K562 (cell line): ENCODE data around the gene LDHAL6A. TPM values are rescaled to one million over a fixed set of nuclear protein-coding genes. Genes with fewer than 3 reads are reported as not detected.

ENCODE experiments used
- ARID1B ChIP-seq: fragments of 450-650 bp; IDR thresholded peaks from 2 replicates; pipeline ENCODE4 v1.6.1; 2016; ENCODE audit warnings: antibody characterized with exemption, mild to moderate bottlenecking, inconsistent platforms
- EHMT2 ChIP-seq: fragments of 450-650 bp; IDR thresholded peaks from 2 replicates; pipeline ENCODE4 v1.6.1; 2018; ENCODE audit warnings: antibody characterized with exemption
- ELF4 ChIP-seq: fragments of 450-650 bp; formaldehyde crosslinking; IDR thresholded peaks from 2 replicates; pipeline ENCODE4 v1.4.0; 2022; ENCODE audit warnings: missing genetic modification characterization
- FOXK1 ChIP-seq: sonication (generic); formaldehyde crosslinking; IDR thresholded peaks from 2 replicates; pipeline ENCODE4 v1.8.0; 2022; ENCODE audit warnings: missing genetic modification reagents, mild to moderate bottlenecking, borderline replicate concordance
- KHSRP ChIP-seq: fragments of 450-650 bp; IDR thresholded peaks from 2 replicates; pipeline ENCODE4 v1.6.1; 2017
- MCM3 ChIP-seq: fragments of 450-650 bp; IDR thresholded peaks from 2 replicates; pipeline ENCODE4 v1.6.1; 2016
- MTA3 ChIP-seq: fragments of 450-650 bp; formaldehyde crosslinking; IDR thresholded peaks from 2 replicates; pipeline ENCODE4 v1.6.1; 2017; ENCODE audit warnings: mild to moderate bottlenecking, borderline replicate concordance
- NCOA1 ChIP-seq: fragments of 450-650 bp; IDR thresholded peaks from 2 replicates; pipeline ENCODE4 v1.6.1; 2016; ENCODE audit warnings: low read depth
- NEUROD1 ChIP-seq: fragments of 150-350 bp; IDR thresholded peaks from 2 replicates; pipeline ENCODE4 v1.6.1; 2014; ENCODE audit warnings: borderline replicate concordance, low read length, low read depth; ENCODE audit not compliant: partially characterized antibody
- NFE2L1 ChIP-seq: fragments of 450-650 bp; IDR thresholded peaks from 2 replicates; pipeline ENCODE4 v1.6.1; 2016; ENCODE audit warnings: missing genetic modification characterization, low read depth, mild to moderate bottlenecking, missing compliant biosample characterization, moderate library complexity, borderline replicate concordance
- NRF1 ChIP-seq, 2 experiments: fragments of 450-650 bp; IDR thresholded peaks in 1 of 2; conservative IDR thresholded peaks in 1 of 2; 2 replicates each; pipeline ENCODE4 v1.6.1; 2014; ENCODE audit warnings: mild to moderate bottlenecking in 2 of 2
- POLR2G ChIP-seq: fragments of 200-400 bp; formaldehyde crosslinking; IDR thresholded peaks from 2 replicates; pipeline ENCODE4 v1.6.1; 2017; ENCODE audit warnings: low read depth, mild to moderate bottlenecking, antibody characterized with exemption, low read length, moderate library complexity
- RB1 ChIP-seq: fragments of 450-650 bp; IDR thresholded peaks from 2 replicates; pipeline ENCODE4 v1.6.1; 2017; ENCODE audit warnings: low read depth, mild to moderate bottlenecking
- RBM39 ChIP-seq: fragments of 200-400 bp; formaldehyde crosslinking; optimal IDR thresholded peaks from 2 replicates; pipeline ENCODE3; 2018; ENCODE audit warnings: low read depth, low read length
- SIN3B ChIP-seq: fragments of 450-650 bp; IDR thresholded peaks from 2 replicates; pipeline ENCODE4 v1.6.1; 2017; ENCODE audit warnings: low read depth, mild to moderate bottlenecking, moderate library complexity
- TARDBP ChIP-seq: fragments of 450-650 bp; IDR thresholded peaks from 2 replicates; pipeline ENCODE4 v1.6.1; 2016
- TBL1XR1 ChIP-seq, 2 experiments: IDR thresholded peaks; 2 replicates each; pipeline ENCODE4 v1.6.1; 2012; ENCODE audit warnings: improper control_type of control experiment in 2 of 2, low read length in 2 of 2, mild to moderate bottlenecking in 1 of 2
- TCF7 ChIP-seq: sonication (generic); IDR thresholded peaks from 2 replicates; pipeline ENCODE4 v1.6.1; 2016; ENCODE audit warnings: antibody characterized with exemption, borderline replicate concordance
- TEAD4 ChIP-seq, 2 experiments: sonication (generic) in 1 of 2; formaldehyde crosslinking in 1 of 2; IDR thresholded peaks; 2 replicates each; pipeline versions ENCODE4 v1.6.1 to v1.8.0; 2012 to 2022; ENCODE audit warnings: borderline replicate concordance in 1 of 2, inconsistent platforms in 1 of 2, low read length in 1 of 2, mild to moderate bottlenecking in 1 of 2, missing genetic modification reagents in 1 of 2
- ZNF23 ChIP-seq: fragments of 250-450 bp; sonication (Bioruptor Pico); IDR thresholded peaks from 2 replicates; pipeline ENCODE4 v1.4.0; 2020; ENCODE audit warnings: mild to moderate bottlenecking
- polyA plus RNA-seq, 8 experiments: library from polyadenylated mRNA; depleted of rRNA in 4 of 8; stranded (reverse) in 5 of 8; unstranded in 3 of 8; fragments of >200 nt; fragmentation: Nextera tagmentation in 2 of 8; fragmentation: Illumina TruSeq in 1 of 8; extraction: Ambion mirVana in 2 of 8; extraction: Trizol in 1 of 8; gene quantifications; 2 replicates each; pipeline versions ENCODE4 v1.2.1 to v1.2.3, GENCODE V29; 2011 to 2014; ENCODE audit warnings: inconsistent platforms in 1 of 8, missing spikeins in 1 of 8
- total RNA-seq, 7 experiments: library from RNA; depleted of rRNA in 6 of 7; stranded (reverse); fragments of >200 nt in 6 of 7; fragmentation: Illumina TruSeq in 2 of 7; extraction: Trizol in 2 of 7; gene quantifications; 2 replicates each; pipeline versions ENCODE4 v1.2.1 to v1.2.3, GENCODE V29; 2011 to 2021; ENCODE audit warnings: low replicate concordance in 1 of 7
- TF ChIP-seq, protein P1 (sequence below): fragments of 450-650 bp; formaldehyde crosslinking; IDR thresholded peaks from 2 replicates; pipeline ENCODE4 v1.4.0; 2022; ENCODE audit warnings: missing genetic modification characterization
- TF ChIP-seq, protein P2 (sequence below): fragments of 250-450 bp; sonication (Bioruptor Pico); IDR thresholded peaks from 2 replicates; pipeline ENCODE4 v1.4.0; 2020; ENCODE audit warnings: mild to moderate bottlenecking, moderate library complexity, borderline replicate concordance
- TF ChIP-seq, protein P3 (sequence below), 2 experiments: IDR thresholded peaks; 2 replicates each; pipeline ENCODE4 v1.6.1; 2011; ENCODE audit warnings: borderline replicate concordance in 1 of 2, control low read depth in 1 of 2, low read depth in 1 of 2, low read length in 1 of 2, mild to moderate bottlenecking in 1 of 2, mixed read lengths in 1 of 2, moderate library complexity in 1 of 2; ENCODE audit not compliant: insufficient read depth in 1 of 2, insufficient read length in 1 of 2, poor library complexity in 1 of 2, severe bottlenecking in 1 of 2; ENCODE audit errors: extremely low read depth in 1 of 2

The LDHAL6A gene
- total and polyA plus RNA-seq, 9 of the 15 experiments (the other 6 are each of a cell fraction or from before 2014, with no cell fraction given), result 0.04 TPM; not detected in 8

DNA sequence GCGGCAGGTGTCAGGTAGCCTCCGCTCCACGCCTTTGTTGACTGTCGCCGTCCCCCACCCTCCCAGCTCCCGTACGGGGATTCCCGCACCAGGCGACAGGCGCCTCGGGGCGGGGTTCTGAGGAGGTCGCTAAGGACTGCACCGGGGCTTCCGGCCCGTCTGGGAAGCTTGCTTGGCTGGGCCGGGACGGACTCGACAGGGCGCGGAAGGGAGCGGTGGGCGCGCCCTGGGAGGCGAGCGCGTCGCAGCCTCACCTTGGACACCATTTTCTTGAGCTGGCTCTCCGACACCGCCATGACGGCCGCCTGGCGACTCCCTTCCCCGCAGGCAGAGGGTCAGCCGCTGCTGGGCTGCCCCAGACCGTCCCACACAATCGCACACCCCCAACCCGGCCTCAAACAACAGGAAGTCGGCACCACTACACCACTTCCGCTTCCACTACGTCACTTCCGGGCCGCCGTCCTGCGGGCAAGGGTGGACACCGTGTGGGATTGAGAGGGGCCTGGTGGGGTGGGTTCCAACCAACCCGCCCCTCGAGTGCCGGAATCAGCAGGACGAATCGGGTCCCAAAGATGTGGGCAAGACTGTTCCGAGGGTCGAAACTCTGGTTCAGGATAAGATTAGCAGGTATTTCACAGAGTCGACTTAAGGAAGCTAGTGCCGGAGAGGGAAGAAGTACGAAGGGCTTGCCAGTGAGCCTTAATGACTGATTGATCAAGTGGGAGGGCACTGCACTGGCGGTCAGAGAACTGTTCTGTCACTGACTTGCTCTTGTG, 71.1 kb downstream of the LDHAL6A start, which contains the start of gene TSG101 (continued):
- TF ChIP-seq NEUROD1 (peak; percentile 8), EHMT2 (0 out of 2 replicates have a peak, but pooled peaks have one; percentile 63), ELF4 (CRISPR knock-in tag) (peak; percentile 75), TARDBP (peak; percentile 24; the same call in 1 of the 2 replicates), SIN3B (peak; percentile 93), NFE2L1 (tag) (no peak), RB1 (peak; percentile 75; the same call in 1 of the 2 replicates), NCOA1 (peak; percentile 86), TEAD4 (IDR thresholded peaks at IDR 0.05; ENCODE audit: low read length) (0 out of 2 replicates have a peak, but pooled peaks have one; percentile 9), TEAD4 (CRISPR knock-in tag; IDR thresholded peaks at IDR 0.05; ENCODE audit: borderline replicate concordance) (no peak), KHSRP (no peak), MTA3 (peak; percentile 80; the same call in 1 of the 2 replicates), NRF1 (conservative IDR thresholded peaks at IDR 0.05 in 1 of 2, IDR thresholded peaks at IDR 0.05 in 1 of 2) (peak in 1 of 2 experiments; percentile 18; a peak in 2 of 4 replicates), POLR2G (peak; percentile 98), ZNF23 (no peak), ARID1B (no peak), MCM3 (no peak), TCF7 (peak; percentile 70; the same call in 1 of the 2 replicates), TBL1XR1 (IDR thresholded peaks at IDR 0.05; ENCODE audit: low read length in 2 of 2) (peak in 1 of 2 experiments; percentile 65; a peak in 2 of 4 replicates), RBM39 (no peak), FOXK1 (peak; percentile 28; the same call in 1 of the 2 replicates)
- TF ChIP-seq, protein P1, sequence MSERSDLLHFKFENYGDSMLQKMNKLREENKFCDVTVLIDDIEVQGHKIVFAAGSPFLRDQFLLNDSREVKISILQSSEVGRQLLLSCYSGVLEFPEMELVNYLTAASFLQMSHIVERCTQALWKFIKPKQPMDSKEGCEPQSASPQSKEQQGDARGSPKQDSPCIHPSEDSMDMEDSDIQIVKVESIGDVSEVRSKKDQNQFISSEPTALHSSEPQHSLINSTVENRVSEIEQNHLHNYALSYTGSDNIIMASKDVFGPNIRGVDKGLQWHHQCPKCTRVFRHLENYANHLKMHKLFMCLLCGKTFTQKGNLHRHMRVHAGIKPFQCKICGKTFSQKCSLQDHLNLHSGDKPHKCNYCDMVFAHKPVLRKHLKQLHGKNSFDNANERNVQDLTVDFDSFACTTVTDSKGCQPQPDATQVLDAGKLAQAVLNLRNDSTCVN (CRISPR knock-in tag), result 0 out of 2 replicates have a peak, but pooled peaks have one; percentile 8
- TF ChIP-seq, protein P2, sequence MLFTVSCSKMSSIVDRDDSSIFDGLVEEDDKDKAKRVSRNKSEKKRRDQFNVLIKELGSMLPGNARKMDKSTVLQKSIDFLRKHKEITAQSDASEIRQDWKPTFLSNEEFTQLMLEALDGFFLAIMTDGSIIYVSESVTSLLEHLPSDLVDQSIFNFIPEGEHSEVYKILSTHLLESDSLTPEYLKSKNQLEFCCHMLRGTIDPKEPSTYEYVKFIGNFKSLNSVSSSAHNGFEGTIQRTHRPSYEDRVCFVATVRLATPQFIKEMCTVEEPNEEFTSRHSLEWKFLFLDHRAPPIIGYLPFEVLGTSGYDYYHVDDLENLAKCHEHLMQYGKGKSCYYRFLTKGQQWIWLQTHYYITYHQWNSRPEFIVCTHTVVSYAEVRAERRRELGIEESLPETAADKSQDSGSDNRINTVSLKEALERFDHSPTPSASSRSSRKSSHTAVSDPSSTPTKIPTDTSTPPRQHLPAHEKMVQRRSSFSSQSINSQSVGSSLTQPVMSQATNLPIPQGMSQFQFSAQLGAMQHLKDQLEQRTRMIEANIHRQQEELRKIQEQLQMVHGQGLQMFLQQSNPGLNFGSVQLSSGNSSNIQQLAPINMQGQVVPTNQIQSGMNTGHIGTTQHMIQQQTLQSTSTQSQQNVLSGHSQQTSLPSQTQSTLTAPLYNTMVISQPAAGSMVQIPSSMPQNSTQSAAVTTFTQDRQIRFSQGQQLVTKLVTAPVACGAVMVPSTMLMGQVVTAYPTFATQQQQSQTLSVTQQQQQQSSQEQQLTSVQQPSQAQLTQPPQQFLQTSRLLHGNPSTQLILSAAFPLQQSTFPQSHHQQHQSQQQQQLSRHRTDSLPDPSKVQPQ, result no peak
- TF ChIP-seq, protein P3, sequence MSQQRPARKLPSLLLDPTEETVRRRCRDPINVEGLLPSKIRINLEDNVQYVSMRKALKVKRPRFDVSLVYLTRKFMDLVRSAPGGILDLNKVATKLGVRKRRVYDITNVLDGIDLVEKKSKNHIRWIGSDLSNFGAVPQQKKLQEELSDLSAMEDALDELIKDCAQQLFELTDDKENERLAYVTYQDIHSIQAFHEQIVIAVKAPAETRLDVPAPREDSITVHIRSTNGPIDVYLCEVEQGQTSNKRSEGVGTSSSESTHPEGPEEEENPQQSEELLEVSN (IDR thresholded peaks at IDR 0.05; ENCODE audit: borderline replicate concordance in 1 of 2, extremely low read depth in 1 of 2, insufficient read depth in 1 of 2, insufficient read length in 1 of 2, low read depth in 1 of 2, low read length in 1 of 2, poor library complexity in 1 of 2, severe bottlenecking in 1 of 2), result peak in 1 of 2 experiments; percentile 45
